Measurements from ENCODE around the gene DCBLD1. TPM values are rescaled to one million over a fixed set of nuclear protein-coding genes. Genes with fewer than 3 reads are reported as not detected.

Gene DCBLD1
- total and polyA plus RNA-seq, 2 of the 13 experiments (the other 11 are each of a cell fraction or from before 2014, with no cell fraction given), result 23.2 to 41.5 TPM

- TF ChIP-seq IKZF5 (CRISPR knock-in tag; IDR thresholded peaks at IDR 0.05) (0 out of 2 replicates have a peak, but pooled peaks have one; percentile 21), ZNF557 (CRISPR knock-in tag; IDR thresholded peaks at IDR 0.05) (0 out of 2 replicates have a peak, but pooled peaks have one; percentile 29), ZNF441 (CRISPR knock-in tag; IDR thresholded peaks at IDR 0.05; ENCODE audit: borderline replicate concordance) (peak; percentile 63; the same call in 1 of the 2 replicates), NR1H2 (CRISPR knock-in tag; IDR thresholded peaks at IDR 0.05; ENCODE audit: borderline replicate concordance, low read depth) (no peak), ETS1 (CRISPR knock-in tag; IDR thresholded peaks at IDR 0.05) (0 out of 2 replicates have a peak, but pooled peaks have one; percentile 2), KDM2A (CRISPR knock-in tag; IDR thresholded peaks at IDR 0.05; ENCODE audit: borderline replicate concordance, low read depth) (peak; percentile 81), FIP1L1 (IDR thresholded peaks at IDR 0.05; ENCODE audit: borderline replicate concordance, insufficient read depth, low read depth, low read length) (0 out of 2 replicates have a peak, but pooled peaks have one; percentile 25), TEF (CRISPR knock-in tag; IDR thresholded peaks at IDR 0.05) (0 out of 2 replicates have a peak, but pooled peaks have one; percentile 18), BCL6 (CRISPR knock-in tag; IDR thresholded peaks at IDR 0.05) (peak; percentile 82), ZNF3 (CRISPR knock-in tag; IDR thresholded peaks at IDR 0.05) (0 out of 2 replicates have a peak, but pooled peaks have one; percentile 25), MIXL1 (CRISPR knock-in tag; IDR thresholded peaks at IDR 0.05) (peak; percentile 42; the same call in 1 of the 2 replicates), ZBTB3 (CRISPR knock-in tag; IDR thresholded peaks at IDR 0.05; ENCODE audit: borderline replicate concordance, low read depth) (0 out of 2 replicates have a peak, but pooled peaks have one; percentile 22), ZNF337 (CRISPR knock-in tag; IDR thresholded peaks at IDR 0.05; ENCODE audit: borderline replicate concordance, low read depth) (no peak), AHDC1 (CRISPR knock-in tag; IDR thresholded peaks at IDR 0.05; ENCODE audit: borderline replicate concordance) (no peak), MAX (IDR thresholded peaks at IDR 0.05) (peak; percentile 92), CREBL2 (CRISPR knock-in tag; IDR thresholded peaks at IDR 0.05; ENCODE audit: borderline replicate concordance) (peak; percentile 88; the same call in 1 of the 2 replicates), MYC (CRISPR knock-in tag; IDR thresholded peaks at IDR 0.05; ENCODE audit: borderline replicate concordance) (peak; percentile 91), RFX1 (IDR thresholded peaks at IDR 0.05) (no peak)
These were observed at the start of gene DCBLD1 (continued) for GRCh38 chr6:117482240-117483003.
